NCI-H2171 treated with DMSO at 0.1 percent for 48 hours (cell line): ENCODE data around the gene PAPLN.
A peak's percentile ranks its signal among the peaks of the same experiment; 100 is the strongest.

Experiments used
- DNase-seq: peaks from one replicate; lab custom pipeline; 2025; lab: John Stamatoyannopoulos, UW

The PAPLN gene

DNA sequence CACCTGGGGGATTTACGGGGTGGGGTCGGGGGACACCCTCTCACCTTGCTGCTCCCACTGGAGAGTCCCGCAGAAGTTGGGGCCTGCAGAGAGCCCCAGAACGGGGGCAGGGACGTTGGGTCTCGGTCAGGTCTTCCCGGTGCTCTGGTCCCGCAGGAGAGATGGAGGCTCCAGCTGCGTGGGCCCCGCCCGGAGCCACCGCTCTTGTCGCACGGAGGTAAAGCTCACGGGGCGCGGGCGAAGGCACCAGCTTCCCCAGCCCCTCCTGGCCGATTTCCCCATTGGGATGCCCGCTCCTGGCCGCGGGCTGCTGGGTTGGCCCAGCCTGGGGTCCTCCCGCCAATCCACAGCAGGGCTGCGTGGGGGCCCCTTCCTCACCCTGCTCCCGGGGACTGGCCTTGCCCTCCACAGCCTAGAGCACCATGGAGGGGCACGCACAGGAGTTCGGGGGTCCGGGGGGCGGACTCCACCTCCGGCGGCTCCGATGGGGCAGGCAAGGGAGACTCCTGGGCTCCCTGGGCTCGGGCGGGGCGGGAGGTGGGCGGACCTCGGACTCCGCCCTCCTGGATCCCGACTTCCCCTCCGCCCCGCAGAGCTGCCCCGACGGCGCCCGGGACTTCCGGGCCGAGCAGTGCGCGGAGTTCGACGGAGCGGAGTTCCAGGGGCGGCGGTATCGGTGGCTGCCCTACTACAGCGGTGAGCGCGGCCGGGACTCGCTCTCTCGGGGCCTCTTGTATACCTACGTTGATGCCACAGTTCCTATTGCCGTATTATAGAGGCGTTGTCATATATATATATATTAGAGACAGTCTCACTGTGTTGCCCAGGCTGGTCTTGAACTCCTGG, 8.4 kb downstream of the PAPLN start:
- peak; percentile 33 for DNase-seq

DNA sequence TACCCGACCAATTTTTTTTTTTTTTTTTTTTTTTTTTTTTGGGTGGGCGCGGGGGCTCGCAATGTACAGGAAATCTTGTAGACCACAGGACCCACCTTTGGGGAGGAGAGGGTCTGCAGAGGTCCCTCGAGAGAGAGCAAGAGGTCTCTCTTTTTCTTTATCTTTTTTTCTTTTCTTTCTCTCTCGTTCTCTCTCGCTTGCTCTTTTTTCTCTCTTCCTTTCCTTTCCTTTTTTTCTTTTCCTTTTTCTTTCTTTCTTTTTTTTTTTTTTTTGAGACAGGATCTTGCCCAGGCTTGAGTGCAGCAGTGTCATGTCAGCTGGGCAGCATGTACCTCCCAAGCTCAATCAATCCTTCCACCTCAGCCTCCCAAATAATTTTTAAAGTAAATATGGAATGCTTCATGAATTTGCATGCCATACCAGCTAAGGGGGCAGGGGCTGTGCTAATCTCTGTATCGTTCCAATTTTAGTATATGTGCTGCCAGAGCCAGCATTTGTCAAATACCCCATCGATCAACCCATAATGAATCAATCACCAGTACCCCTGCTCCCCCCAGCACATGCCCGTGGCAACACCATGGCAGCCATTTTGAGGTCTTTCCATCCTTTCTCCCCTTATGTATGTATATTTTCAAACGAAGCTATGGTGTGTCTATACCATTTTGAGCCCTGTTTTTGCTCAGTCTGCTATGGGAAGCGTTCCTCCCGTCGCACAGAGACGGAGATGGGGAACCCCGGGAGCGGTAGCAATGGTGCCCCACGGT, 9.3 kb downstream of the PAPLN start:
- no peak for DNase-seq

DNA sequence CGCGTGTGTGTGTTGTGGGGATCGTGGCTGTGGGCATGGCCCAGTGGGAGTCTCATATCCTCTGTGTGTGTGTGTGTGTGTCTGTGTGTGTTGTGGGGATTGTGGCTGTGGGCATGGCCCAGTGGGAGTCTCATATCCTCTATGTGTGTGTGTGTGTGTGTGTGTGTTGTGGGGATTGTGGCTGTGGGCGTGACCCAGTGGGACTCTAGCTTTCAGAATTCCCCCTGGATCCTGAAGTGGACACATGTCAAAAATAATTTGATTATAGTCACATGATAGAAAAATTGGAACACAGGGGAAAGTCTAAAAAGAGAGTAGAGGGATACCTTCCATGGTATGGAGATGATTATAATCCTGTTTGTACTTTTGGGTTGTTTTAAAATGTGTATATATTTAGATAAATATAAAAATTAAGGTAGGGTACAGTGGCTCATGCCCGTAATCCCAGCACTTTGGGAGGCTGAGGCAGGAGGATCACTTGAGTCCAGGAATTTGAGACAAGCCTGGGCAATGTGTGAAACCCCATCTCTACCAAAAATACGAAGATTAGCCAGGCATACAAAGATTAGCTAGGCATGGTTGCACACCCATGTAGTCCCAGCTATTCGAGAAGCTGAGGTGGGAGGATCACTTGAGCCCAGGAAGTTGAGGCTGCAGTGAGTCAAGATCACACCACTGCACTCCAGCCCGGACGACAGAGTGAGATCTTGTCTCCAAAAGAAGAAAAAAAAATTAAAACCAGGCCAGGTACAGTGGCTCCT, 11.0 kb downstream of the PAPLN start:
- no peak for DNase-seq

DNA sequence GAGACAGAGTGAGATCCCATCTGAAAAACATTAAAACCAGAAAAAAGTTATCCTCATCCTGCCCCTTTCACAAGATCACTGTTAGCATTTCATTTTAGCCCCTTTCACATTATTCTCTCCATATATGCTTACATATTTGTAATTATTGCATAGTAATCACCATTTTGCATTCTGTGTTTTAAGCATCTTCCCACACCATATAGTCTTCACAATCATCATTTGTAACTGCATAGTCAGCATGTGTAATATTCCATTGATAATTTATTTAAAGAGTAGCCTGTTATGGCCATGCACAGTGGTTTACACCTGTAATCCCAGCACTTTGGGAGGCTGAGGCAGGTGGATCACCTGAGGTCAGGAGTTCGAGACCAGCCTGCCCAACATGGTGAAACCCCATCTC, 11.8 kb downstream of the PAPLN start:
- no peak for DNase-seq

DNA sequence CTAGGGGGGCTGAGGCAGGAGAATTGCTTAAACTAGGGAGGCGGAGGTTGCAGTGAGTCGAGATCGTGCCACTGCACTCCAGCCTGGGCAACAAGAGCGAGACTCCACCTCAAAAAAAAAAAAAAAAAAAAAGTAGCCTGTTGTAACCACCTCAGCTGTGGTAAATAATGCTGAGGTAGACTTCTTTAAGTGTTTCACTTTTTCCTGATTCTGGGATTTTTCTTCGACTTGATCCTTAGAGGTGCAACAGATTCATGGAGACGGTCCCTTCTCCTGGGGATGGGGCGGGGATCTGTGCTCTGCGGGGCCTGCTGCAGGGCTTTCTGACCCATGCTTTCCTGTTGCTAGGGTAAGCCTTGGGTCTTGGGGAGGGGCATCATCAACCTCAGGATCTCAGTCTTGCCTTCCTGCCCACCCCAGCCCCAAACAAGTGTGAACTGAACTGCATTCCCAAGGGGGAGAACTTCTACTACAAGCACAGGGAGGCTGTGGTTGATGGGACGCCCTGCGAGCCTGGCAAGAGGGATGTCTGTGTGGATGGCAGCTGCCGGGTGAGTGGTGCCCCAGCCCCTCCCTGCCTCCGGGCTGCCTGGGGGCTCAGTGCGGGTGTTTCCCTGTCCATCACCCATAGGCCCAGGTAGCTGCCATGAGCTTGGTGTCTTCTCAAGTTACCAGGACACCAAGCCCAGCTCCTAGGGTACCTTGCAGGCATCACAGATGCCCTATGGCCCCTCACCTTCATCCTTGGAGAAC, 12.4 kb downstream of the PAPLN start:
- DNase-seq = no peak

DNA sequence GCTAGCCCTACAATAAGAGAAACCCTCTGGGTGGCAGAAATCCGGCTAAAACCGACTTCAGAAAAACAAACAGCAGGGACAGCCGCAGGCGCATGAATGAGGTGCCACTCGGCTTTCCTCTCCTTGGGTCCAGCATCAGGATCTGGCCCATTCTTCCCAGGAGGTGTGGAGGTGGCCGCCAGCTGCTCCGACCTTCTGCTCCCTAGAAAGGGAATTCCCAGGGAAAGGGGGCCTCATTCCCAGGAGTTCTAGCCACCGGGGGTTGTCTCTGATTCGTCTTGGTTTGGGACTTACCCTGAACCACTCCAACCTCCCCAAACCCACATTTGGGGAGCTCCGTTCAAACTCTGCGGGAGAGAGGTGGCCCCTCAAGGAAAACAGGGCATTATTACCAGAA, 13.0 kb downstream of the PAPLN start:
- no peak for DNase-seq

DNA sequence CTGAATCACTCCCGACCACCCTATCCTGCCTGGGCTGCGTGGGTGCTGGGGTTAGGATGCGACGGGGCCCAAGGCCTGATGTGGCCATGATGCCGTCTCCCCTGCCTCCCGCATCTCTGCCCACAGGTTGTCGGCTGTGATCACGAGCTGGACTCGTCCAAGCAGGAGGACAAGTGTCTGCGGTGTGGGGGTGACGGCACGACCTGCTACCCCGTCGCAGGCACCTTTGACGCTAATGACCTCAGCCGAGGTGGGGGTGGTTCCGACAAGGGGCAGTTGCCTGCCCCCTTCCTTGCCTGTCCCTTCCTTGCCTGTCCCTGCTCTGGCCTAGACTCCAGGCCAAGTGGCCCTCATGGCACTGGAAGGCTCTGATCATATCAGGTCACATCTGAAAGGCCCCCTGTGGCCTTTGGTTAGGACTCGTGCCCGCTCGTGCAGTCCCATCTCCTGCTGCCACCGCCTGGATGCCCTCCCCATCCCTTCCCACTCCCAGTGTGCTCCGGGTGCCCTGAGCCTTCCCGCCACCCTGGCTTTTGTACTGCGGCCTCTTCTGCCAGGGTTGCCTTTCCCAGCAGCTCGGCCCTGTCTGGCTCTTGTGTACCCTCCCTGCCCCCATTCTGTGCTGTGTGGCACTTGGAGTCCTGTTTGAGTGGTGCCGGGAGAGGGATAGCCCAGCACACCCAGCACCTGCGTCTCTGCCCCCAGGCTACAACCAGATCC, 13.6 kb downstream of the PAPLN start:
- DNase-seq = no peak

DNA sequence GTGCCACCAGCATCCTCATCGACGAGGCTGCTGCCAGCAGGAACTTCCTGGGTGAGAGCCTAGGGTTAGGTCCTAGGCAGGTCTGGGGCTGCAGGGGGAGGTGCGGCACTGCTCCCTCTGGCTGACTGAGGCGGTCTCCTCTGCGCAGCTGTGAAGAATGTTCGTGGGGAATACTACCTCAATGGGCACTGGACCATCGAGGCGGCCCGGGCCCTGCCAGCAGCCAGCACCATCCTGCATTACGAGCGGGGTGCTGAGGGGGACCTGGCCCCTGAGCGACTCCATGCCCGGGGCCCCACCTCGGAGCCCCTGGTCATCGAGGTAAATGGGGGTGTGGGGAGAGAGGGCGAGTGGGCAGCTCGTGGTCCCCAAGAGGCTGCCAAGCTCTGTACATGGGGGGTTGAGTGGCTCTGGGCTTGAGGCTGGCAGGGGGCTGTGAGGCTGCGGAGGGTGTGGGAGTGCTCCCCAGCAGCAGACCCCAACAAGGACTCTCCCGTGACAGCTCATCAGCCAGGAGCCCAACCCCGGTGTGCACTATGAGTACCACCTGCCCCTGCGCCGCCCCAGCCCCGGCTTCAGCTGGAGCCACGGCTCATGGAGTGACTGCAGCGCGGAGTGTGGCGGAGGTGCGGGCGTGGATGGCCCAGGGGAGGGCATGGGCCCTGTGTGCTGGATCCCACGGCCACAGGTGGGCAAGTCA, 14.4 kb downstream of the PAPLN start:
- DNase-seq = no peak

DNA sequence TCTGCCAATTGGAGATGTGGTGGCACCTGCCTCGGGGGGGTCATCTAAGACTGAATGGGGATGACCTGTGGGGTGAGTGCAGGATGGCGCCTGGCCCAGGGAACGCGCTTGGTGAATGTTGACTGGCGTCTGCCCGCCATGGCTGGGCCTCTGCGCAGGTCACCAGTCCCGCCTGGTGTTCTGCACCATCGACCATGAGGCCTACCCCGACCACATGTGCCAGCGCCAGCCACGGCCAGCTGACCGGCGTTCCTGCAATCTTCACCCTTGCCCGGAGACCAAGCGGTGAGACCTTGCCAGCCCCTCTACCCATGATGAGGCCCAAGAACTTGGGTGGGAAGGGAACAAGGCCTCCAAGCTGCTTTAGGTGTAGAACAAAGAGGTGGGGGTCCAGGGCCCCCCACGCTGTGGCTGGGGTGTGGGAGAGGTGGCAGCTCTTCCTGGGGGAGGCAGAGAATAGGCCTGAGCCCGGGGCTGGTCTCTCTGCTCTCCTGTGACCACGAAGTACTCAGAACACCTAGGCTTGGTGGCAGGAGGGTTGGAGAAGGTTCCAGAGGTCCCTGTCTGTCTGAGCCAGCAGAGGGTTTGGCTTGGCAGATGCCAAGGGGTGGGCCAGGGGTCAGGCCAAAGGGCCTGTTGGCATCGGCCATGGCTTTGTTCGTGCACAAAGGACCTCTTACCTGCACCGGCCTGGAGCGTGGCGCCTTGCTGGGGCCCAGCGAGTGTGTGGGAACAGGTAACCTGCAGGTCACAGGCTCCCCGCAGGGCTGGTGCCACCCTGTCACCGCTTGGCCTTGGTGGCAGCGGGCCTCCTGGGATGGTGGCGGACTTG, 15.4 kb downstream of the PAPLN start:
- DNase-seq = no peak

DNA sequence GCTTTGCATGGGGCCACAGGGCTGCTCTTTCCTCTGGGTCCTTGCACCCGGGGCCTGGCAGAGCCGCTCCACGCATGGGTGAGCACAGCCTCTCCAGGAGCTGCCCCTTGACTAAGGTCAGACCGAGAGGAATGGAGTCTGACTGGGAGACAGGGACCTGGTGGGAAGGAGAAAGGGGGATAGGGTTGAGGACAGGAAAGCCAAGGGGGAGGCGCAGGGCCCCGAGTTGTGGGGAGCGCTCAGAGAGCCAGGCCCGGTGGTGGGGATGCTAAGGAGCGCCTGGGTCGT, 16.0 kb downstream of the PAPLN start:
- DNase-seq = no peak

DNA sequence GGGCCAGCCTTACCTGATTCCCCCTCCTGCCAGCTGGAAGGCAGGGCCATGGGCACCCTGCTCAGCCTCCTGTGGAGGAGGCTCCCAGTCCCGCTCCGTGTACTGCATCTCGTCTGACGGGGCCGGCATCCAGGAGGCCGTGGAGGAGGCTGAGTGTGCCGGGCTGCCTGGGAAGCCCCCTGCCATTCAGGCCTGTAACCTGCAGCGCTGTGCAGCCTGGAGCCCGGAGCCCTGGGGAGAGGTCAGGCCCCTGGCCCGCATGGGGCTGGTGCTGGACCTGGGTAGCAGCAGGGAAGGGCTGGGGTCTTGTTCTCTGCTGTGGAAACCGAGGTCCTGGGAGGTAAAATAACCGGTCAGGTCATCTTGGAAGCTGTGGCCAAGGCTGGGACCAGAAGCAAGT, 16.4 kb downstream of the PAPLN start:
- DNase-seq = no peak

DNA sequence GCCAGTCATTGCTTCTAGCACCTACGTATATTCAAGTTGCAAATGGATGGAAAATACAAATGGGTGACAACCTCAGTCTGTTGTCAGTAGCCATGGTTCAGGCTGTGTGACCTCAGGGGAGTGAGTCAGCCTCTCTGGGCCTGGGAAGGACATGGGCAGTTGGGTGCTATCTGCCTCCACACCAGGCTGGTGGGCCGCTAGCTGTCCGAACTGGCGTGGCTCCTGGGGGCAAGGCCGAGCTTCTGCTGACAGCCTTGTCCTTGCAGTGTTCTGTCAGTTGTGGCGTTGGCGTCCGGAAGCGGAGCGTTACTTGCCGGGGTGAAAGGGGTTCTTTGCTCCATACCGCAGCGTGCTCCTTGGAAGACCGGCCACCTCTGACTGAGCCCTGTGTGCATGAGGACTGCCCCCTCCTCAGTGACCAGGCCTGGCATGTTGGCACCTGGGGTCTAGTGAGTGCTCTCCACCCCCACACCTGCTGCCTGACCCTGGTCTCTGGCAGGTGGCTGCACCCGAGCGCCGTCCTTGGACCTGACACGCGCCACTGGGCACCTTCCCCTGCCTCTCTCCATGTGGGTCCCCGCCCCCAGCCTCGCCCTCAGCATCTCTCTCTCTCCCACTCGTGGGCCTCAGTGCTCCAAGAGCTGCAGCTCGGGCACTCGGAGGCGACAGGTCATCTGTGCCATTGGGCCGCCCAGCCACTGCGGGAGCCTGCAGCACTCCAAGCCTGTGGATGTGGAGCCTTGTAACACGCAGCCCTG, 17.1 kb downstream of the PAPLN start:
- no peak for DNase-seq

DNA sequence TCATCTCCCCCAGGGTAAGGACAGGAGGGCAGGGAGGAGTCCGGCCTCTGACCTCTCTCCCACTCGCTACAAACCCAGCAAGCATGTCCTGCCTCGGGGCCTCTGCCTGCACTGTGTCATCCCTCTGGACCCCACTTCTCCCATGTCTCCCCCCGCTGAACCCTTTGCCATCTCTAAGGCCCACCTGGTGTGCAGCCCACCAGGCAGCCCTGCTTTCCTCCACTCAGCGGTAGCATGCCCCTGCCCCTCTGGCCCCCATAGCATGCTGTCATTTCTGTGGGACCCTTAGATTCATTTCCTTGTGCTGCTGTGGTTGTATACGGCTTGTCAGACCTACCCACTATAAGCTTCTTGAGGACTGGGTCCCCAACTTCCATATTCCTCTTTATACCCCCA, 17.7 kb downstream of the PAPLN start:
- no peak for DNase-seq

DNA sequence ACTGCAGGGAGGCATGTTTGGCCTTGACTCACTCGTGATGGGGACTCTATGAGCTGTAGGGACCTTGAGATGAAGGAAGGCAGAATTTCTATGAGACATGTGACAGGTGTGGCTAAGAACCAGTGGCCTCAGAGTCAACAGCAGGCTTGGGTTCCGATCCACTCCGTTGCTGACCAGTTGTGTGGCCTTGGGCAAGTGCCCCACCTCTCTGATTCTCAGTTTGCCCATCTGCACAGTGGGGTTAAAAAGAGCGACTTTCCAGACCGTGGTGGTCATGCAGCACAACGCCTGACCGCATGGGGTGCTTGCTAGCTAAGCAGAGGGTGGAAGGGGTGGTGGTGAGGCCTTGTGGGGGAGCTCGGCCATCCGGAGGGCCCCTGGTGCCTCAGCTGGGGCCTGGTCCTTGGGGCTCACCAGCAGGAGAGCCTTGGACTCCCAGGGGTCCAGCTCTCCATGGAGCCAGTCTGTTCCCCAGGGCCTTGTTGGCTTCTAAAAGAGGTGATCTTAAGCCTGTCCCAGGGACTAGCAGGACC, 18.5 kb downstream of the PAPLN start:
- no peak for DNase-seq

DNA sequence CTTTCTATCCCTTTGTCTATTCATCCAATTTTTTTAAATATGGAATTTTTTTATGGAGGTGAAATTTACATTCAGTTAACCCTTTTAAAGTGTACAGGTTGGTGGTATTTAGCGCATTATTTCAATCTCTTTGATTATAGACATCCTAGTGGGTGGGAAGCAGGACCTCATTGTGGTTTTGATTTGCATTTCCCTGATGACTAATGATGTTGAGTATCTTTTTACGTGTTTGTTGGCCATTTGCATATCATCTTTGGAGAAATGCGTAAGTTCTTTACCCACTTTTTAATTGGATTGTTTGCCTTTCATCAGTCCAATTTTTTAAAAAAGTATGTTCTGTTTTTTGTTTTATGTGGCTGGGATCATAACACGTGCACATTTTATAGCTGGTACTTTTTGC, 20.8 kb downstream of the PAPLN start:
- no peak for DNase-seq

DNA sequence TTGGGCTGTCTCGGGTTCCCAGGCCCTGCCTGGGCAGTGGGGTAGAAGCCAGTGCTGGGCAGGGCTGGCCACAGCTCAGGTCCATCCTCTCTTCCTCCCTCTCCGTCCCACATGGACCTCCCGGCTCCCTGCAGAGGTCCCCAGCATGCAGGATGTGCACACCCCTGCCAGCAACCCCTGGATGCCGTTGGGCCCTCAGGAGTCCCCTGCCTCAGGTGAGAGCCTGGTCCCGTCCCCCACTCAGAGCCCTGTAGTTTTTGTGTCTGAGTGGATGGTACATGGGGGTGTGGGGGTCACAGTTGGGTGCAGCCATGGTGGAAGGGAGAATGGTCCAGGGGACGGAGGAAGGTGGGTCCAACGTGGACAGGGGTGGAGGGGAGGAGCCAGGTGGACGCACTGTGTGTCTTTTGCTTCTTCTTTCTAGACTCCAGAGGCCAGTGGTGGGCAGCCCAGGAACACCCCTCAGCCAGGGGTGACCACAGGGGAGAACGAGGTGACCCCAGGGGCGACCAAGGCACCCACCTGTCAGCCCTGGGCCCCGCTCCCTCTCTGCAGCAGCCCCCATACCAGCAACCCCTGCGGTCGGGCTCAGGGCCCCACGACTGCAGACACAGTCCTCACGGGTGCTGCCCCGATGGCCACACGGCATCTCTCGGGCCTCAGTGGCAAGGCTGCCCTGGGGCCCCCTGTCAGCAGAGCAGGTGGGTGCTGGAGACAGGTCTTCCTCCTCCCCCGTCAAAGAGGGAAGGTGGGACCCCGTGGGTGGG, 21.7 kb downstream of the PAPLN start:
- no peak for DNase-seq

DNA sequence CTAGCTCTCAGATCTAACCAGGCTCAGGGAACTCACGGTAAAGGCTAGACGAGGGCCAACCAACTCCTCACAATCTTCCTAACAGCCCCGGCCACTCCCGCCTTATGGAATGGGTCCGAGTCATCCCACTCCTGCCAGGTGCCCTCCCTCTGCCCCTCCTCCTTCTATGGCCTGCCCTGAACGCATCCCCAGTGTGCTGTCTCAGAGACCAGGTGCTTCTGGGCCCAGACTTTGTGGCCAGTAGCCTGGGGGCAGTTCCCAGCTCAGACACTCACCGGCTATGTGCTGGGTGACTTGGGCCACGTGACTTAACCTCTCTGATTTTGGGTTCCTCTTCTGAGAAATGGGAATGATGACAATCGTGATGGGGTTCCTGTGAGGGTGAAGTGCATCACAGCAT, 22.5 kb downstream of the PAPLN start:
- DNase-seq = no peak

DNA sequence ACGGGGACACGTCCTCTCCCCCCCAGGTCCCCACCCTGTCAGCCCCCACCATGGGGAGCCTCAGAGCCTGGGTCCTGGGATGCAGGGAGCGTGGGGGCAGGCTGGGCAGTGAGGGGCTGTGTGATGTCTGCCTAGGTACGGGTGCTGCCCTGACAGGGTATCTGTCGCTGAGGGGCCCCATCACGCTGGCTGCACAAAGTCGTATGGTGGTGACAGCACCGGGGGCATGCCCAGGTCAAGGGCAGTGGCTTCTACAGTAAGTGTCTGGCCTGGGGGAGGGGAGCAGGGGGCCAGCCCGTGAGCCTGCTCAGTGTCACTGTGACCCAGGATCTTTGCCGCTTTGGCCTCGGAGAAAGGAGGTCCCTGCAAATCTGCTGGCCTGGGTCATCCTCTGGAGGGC, 23.3 kb downstream of the PAPLN start:
- no peak for DNase-seq
